Measurements from ENCODE around the gene LMOD2. TPM values are rescaled to one million over a fixed set of nuclear protein-coding genes. Genes with fewer than 3 reads are reported as not detected.

The LMOD2 gene
- total RNA-seq, 1 donor from 2014 or later: not detected

GRCh38 chr7:123661765-123662164 is 6.1 kb downstream of the LMOD2 start:
- TF ChIP-seq, protein P1, sequence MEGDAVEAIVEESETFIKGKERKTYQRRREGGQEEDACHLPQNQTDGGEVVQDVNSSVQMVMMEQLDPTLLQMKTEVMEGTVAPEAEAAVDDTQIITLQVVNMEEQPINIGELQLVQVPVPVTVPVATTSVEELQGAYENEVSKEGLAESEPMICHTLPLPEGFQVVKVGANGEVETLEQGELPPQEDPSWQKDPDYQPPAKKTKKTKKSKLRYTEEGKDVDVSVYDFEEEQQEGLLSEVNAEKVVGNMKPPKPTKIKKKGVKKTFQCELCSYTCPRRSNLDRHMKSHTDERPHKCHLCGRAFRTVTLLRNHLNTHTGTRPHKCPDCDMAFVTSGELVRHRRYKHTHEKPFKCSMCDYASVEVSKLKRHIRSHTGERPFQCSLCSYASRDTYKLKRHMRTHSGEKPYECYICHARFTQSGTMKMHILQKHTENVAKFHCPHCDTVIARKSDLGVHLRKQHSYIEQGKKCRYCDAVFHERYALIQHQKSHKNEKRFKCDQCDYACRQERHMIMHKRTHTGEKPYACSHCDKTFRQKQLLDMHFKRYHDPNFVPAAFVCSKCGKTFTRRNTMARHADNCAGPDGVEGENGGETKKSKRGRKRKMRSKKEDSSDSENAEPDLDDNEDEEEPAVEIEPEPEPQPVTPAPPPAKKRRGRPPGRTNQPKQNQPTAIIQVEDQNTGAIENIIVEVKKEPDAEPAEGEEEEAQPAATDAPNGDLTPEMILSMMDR (IDR thresholded peaks at IDR 0.05; ENCODE audit: partially characterized antibody, unreplicated experiment): no peak
- no peak for DNase-seq
- Mint-ChIP-seq H3K9me3 (ENCODE audit: unreplicated experiment) (no peaks in the 10 kb centered on the region), H3K4me3 (ENCODE audit: unreplicated experiment) (no peak overlapping the region), H3K27ac (ENCODE audit: unreplicated experiment) (no peak overlapping the region), H3K36me3 (ENCODE audit: unreplicated experiment) (no peaks in the 10 kb centered on the region), H3K4me1 (ENCODE audit: low read depth, unreplicated experiment) (peaks cover 11% of the 10 kb centered on the region), H3K27me3 (ENCODE audit: unreplicated experiment) (peaks cover 2% of the 10 kb centered on the region)

DNA sequence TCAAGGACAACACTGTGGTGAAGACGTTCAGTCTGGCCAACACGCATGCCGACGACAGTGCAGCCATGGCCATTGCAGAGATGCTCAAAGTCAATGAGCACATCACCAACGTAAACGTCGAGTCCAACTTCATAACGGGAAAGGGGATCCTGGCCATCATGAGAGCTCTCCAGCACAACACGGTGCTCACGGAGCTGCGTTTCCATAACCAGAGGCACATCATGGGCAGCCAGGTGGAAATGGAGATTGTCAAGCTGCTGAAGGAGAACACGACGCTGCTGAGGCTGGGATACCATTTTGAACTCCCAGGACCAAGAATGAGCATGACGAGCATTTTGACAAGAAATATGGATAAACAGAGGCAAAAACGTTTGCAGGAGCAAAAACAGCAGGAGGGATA is 6.6 kb downstream of the LMOD2 start:
- TF ChIP-seq, protein P1 (IDR thresholded peaks at IDR 0.05; ENCODE audit: partially characterized antibody, unreplicated experiment): no peak
- H3K27ac Mint-ChIP-seq (ENCODE audit: unreplicated experiment): no peak overlapping the region
- H3K9me3 Mint-ChIP-seq (ENCODE audit: unreplicated experiment): no peaks in the 10 kb centered on the region
- peaks cover 2% of the 10 kb centered on the region for H3K27me3 Mint-ChIP-seq (ENCODE audit: unreplicated experiment)
- H3K36me3 Mint-ChIP-seq (ENCODE audit: unreplicated experiment): no peaks in the 10 kb centered on the region
- no peak overlapping the region for H3K4me3 Mint-ChIP-seq (ENCODE audit: unreplicated experiment)
- peaks cover 11% of the 10 kb centered on the region for H3K4me1 Mint-ChIP-seq (ENCODE audit: low read depth, unreplicated experiment)
- DNase-seq: no peak

DNA sequence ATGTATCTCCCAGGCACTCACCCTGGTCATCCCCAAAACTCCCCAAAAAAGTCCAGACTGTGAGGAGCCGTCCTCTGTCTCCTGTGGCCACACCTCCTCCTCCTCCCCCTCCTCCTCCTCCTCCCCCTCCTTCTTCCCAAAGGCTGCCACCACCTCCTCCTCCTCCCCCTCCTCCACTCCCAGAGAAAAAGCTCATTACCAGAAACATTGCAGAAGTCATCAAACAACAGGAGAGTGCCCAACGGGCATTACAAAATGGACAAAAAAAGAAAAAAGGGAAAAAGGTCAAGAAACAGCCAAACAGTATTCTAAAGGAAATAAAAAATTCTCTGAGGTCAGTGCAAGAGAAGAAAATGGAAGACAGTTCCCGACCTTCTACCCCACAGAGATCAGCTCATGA is 7.1 kb downstream of the LMOD2 start:
- Mint-ChIP-seq H3K27me3 (ENCODE audit: unreplicated experiment) (peaks cover 2% of the 10 kb centered on the region), H3K4me1 (ENCODE audit: low read depth, unreplicated experiment) (peaks cover 11% of the 10 kb centered on the region), H3K36me3 (ENCODE audit: unreplicated experiment) (no peaks in the 10 kb centered on the region), H3K27ac (ENCODE audit: unreplicated experiment) (no peak overlapping the region), H3K4me3 (ENCODE audit: unreplicated experiment) (no peak overlapping the region), H3K9me3 (ENCODE audit: unreplicated experiment) (no peaks in the 10 kb centered on the region)
- DNase-seq: no peak
- TF ChIP-seq, protein P1 (IDR thresholded peaks at IDR 0.05; ENCODE audit: partially characterized antibody, unreplicated experiment): no peak

- TF ChIP-seq, protein P1 (IDR thresholded peaks at IDR 0.05; ENCODE audit: partially characterized antibody, unreplicated experiment): no peak
- Mint-ChIP-seq H3K27me3 (ENCODE audit: unreplicated experiment) (peaks cover 2% of the 10 kb centered on the region), H3K4me1 (ENCODE audit: low read depth, unreplicated experiment) (peaks cover 11% of the 10 kb centered on the region), H3K9me3 (ENCODE audit: unreplicated experiment) (no peaks in the 10 kb centered on the region), H3K36me3 (ENCODE audit: unreplicated experiment) (no peaks in the 10 kb centered on the region), H3K4me3 (ENCODE audit: unreplicated experiment) (no peak overlapping the region), H3K27ac (ENCODE audit: unreplicated experiment) (no peak overlapping the region)
- DNase-seq: no peak
These were observed 7.5 kb downstream of the LMOD2 start for GRCh38 chr7:123663200-123663599.

DNA sequence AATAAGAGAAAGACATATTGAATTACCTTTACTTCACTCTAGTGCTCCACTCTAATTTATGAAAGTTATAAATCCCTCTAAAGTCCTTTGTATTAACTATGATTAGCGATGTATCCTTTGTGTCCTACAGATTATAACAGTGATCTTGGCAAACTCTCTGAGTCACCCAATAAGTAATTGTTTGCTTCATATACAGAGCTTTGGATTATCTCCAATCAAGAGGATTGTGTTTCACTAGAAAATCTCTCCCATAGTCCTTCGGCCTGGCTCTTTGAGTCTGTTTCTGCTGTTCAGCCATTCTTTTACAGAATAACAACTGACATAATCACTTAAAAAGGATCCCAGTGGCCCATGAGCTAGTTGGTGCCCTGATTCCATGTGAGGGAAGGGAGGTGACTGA is 9.5 kb downstream of the LMOD2 start:
- H3K27me3 Mint-ChIP-seq (ENCODE audit: unreplicated experiment): peaks cover 2% of the 10 kb centered on the region
- TF ChIP-seq, protein P1 (IDR thresholded peaks at IDR 0.05; ENCODE audit: partially characterized antibody, unreplicated experiment): no peak
- H3K36me3 Mint-ChIP-seq (ENCODE audit: unreplicated experiment): no peaks in the 10 kb centered on the region
- DNase-seq: no peak
- H3K27ac Mint-ChIP-seq (ENCODE audit: unreplicated experiment): no peak overlapping the region
- peaks cover 1% of the 10 kb centered on the region for H3K9me3 Mint-ChIP-seq (ENCODE audit: unreplicated experiment)
- no peak overlapping the region for H3K4me3 Mint-ChIP-seq (ENCODE audit: unreplicated experiment)
- H3K4me1 Mint-ChIP-seq (ENCODE audit: low read depth, unreplicated experiment): peaks cover 4% of the 10 kb centered on the region

Data from glutamatergic neuron (in vitro differentiated cells).